A673 (cell line): ENCODE measurements around the gene CDH18. TPM values are rescaled to one million over a fixed set of nuclear protein-coding genes. Genes with fewer than 3 reads are reported as not detected.

Experiments
- BruUV-seq: library from RNA; stranded (reverse); fragments of 400-500 nt; replicated peaks from 2 replicates; lab custom pipeline; 2021; lab: Mats Ljungman, UMichigan
- CTCF ChIA-PET: fragments of 300-600 bp; sonication (Branson Sonifier 250); formaldehyde crosslinking; loops from one replicate; lab custom pipeline; 2022; ENCODE audit warnings: antibody characterized with exemption; lab: Charles Lee
- POLR2A ChIA-PET: fragments of 300-600 bp; sonication (Branson Sonifier 250); formaldehyde crosslinking; loops from one replicate; lab custom pipeline; 2022; ENCODE audit warnings: antibody characterized with exemption; ENCODE audit not compliant: low non-redundant PET; lab: Charles Lee
- DNase-seq: peaks from one replicate; pipeline ENCODE4 v3.0.0-alpha.2; 2015; ENCODE audit warnings: low spot score
- H3K27ac ChIP-seq: fragments of 200-600 bp; sonication (generic); 2 replicates; pipeline ENCODE4 v1.5.1; 2016; ENCODE audit warnings: mixed run types, low read depth, mild to moderate bottlenecking, mixed read lengths, antibody characterized with exemption, low read length; ENCODE audit not compliant: poor library complexity, severe bottlenecking
- H3K27me3 ChIP-seq: fragments of 200-600 bp; sonication (generic); replicated peaks from 2 replicates; pipeline ENCODE4 v1.6.1; 2017; ENCODE audit warnings: mixed run types, low read depth, mild to moderate bottlenecking, mixed read lengths, antibody characterized with exemption, low read length; ENCODE audit not compliant: insufficient read depth, poor library complexity
- H3K36me3 ChIP-seq: fragments of 200-600 bp; sonication (generic); 2 replicates; pipeline ENCODE4 v1.6.1; 2016; ENCODE audit warnings: mixed run types, mild to moderate bottlenecking, mixed read lengths, antibody characterized with exemption, low read length; ENCODE audit not compliant: insufficient read depth, poor library complexity, severe bottlenecking
- H3K4me1 ChIP-seq: fragments of 200-600 bp; sonication (generic); 2 replicates; pipeline ENCODE4 v1.6.1; 2017; ENCODE audit warnings: mixed run types, mild to moderate bottlenecking, mixed read lengths, antibody characterized with exemption, low read length; ENCODE audit not compliant: insufficient read depth, poor library complexity, severe bottlenecking
- H3K4me3 ChIP-seq: fragments of 200-600 bp; sonication (generic); 2 replicates; pipeline ENCODE4 v1.5.1; 2016; ENCODE audit warnings: low read depth, mixed run types, mild to moderate bottlenecking, mixed read lengths, low read length; ENCODE audit not compliant: poor library complexity, severe bottlenecking
- H3K9me3 ChIP-seq: fragments of 200-600 bp; sonication (generic); 2 replicates; pipeline ENCODE4 v1.6.1; 2016; ENCODE audit warnings: mixed run types, low read depth, mild to moderate bottlenecking, mixed read lengths, antibody characterized with exemption, low read length; ENCODE audit not compliant: poor library complexity, severe bottlenecking
- CTCF ChIP-seq: fragments of 300-800, 200-600 bp; sonication (generic); conservative IDR thresholded peaks from 2 replicates; pipeline ENCODE4 v1.5.1; 2017; ENCODE audit warnings: low read depth, mild to moderate bottlenecking, antibody characterized with exemption, low read length, moderate library complexity, mixed read lengths
- EZH2 ChIP-seq: fragments of 200-600 bp; sonication (generic); IDR thresholded peaks from 2 replicates; pipeline ENCODE4 v1.6.1; 2017; ENCODE audit warnings: borderline replicate concordance, low read depth, mild to moderate bottlenecking, mixed read lengths, antibody characterized with exemption, low read length; ENCODE audit not compliant: poor library complexity, severe bottlenecking
- intact Hi-C: fragments of 100-400 bp; cut with micrococcal nuclease; formaldehyde crosslinking; loops from one replicate; pipeline ENCODE4 v1.10.0; 2022; ENCODE audit not compliant: unreplicated experiment
- total RNA-seq: library from RNA; stranded (reverse); gene quantifications from 2 replicates; pipeline ENCODE4 v1.2.3, GENCODE V29; 2021

Gene CDH18
- total RNA-seq, 1 experiment from 2014 or later: not detected

GRCh38 chr5:19626211-19626610 is 361.8 kb downstream of the CDH18 start:
- H3K36me3 ChIP-seq: no peaks in the 10 kb centered on the region
- intact Hi-C loops: no loop called here

DNA sequence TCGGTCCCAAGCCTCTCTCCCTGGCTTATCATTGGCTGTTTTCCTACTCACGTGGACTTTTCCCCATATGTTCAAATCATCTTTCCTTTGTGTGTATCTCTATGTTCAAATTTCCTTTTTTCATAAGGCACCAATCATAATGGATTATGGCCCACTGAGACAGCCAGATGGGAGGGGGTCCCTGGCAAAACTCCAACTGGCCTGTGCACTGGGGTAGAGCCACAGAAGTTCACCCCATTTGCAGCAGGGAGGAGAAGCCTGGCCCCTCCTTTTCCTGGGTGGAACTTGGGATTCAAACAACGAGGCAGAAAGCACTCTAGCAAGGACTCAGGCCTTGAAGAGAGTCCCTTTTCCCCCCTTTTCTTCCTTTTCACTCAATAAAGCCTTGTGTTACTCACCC is 362.4 kb downstream of the CDH18 start:
- H3K36me3 ChIP-seq: no peaks in the 10 kb centered on the region
- DNase-seq: no peak
- no peaks in the 10 kb centered on the region for H3K27me3 ChIP-seq
- no TSS peak for BruUV-seq
- no peak overlapping the region for H3K27ac ChIP-seq
- CTCF ChIA-PET: no interaction called here
- no peak overlapping the region for H3K4me3 ChIP-seq
- H3K9me3 ChIP-seq: no peaks in the 10 kb centered on the region
- H3K4me1 ChIP-seq: no peaks in the 10 kb centered on the region
- intact Hi-C loops: no loop called here
- POLR2A ChIA-PET: no interaction called here
- TF ChIP-seq CTCF (no peak), EZH2 (no peak)

More at GRCh38 chr5:19626211-19626610, 361.8 kb downstream of the CDH18 start:
- ChIA-PET POLR2A (no interaction called here), CTCF (no interaction called here)
- H3K9me3 ChIP-seq: no peaks in the 10 kb centered on the region
- no peak overlapping the region for H3K27ac ChIP-seq
- BruUV-seq: no TSS peak
- no peak overlapping the region for H3K4me3 ChIP-seq
- DNase-seq: no peak
- H3K4me1 ChIP-seq: no peaks in the 10 kb centered on the region
- H3K27me3 ChIP-seq: no peaks in the 10 kb centered on the region
- TF ChIP-seq CTCF: no peak

- DNase-seq: no peak
- Histone ChIP-seq H3K27ac (no peak overlapping the region), H3K9me3 (no peaks in the 10 kb centered on the region), H3K36me3 (no peaks in the 10 kb centered on the region), H3K4me3 (no peak overlapping the region), H3K4me1 (no peaks in the 10 kb centered on the region), H3K27me3 (no peaks in the 10 kb centered on the region)
- BruUV-seq: no TSS peak
- TF ChIP-seq CTCF (no peak), EZH2 (no peak)
- intact Hi-C loops: no loop called here
- POLR2A ChIA-PET: no interaction called here
- CTCF ChIA-PET: no interaction called here
Measured at GRCh38 chr5:19619571-19619970, 368.4 kb downstream of the CDH18 start.
